Cardiac fibroblast (primary cell): ENCODE data around the gene PDK4.
A peak's percentile ranks its signal among the peaks of the same experiment; 100 is the strongest.

Experiments
- DNase-seq, 2 donors: peaks; one replicate each; pipeline versions ENCODE4 v3.0.0 to v3.0.0-alpha.2; 2010; ENCODE audit warnings: low read depth in 2 of 2
- H3K4me3 ChIP-seq, 2 donors: replicated peaks in 1 of 2; 1 replicate in 1 of 2; 2 replicates in 1 of 2; pipeline ENCODE4 v1.5.1; 2011; ENCODE audit warnings: low read depth in 2 of 2, low read length in 2 of 2, mild to moderate bottlenecking in 2 of 2, moderate library complexity in 1 of 2
- CTCF ChIP-seq: IDR thresholded peaks from one replicate; pipeline ENCODE4 v1.5.1; 2011; ENCODE audit warnings: low read depth, mild to moderate bottlenecking, low read length, inconsistent platforms

Gene PDK4

GRCh38 chr7:95619517-95619916 is 23.2 kb upstream of the PDK4 start:
- no peak for TF ChIP-seq CTCF
- no peak overlapping the region for H3K4me3 ChIP-seq
- no peak for DNase-seq

- no peak for DNase-seq
- TF ChIP-seq CTCF: no peak
Observed at GRCh38 chr7:95614442-95614940, 18.2 kb upstream of the PDK4 start.

GRCh38 chr7:95611224-95611623 is 14.9 kb upstream of the PDK4 start:
- no peak for DNase-seq
- no peak overlapping the region for H3K4me3 ChIP-seq
- no peak for TF ChIP-seq CTCF

More at GRCh38 chr7:95614442-95614940, 18.2 kb upstream of the PDK4 start:
- H3K4me3 ChIP-seq: no peak overlapping the region

GRCh38 chr7:95609277-95609971 is 13.1 kb upstream of the PDK4 start:
- no peak for TF ChIP-seq CTCF
- DNase-seq: peak; percentile 59 to 83
- H3K4me3 ChIP-seq: no peak overlapping the region

GRCh38 chr7:95608359-95609173 is 12.2 kb upstream of the PDK4 start:
- no peak overlapping the region for H3K4me3 ChIP-seq
- TF ChIP-seq CTCF: no peak
- DNase-seq: peak; percentile 96 to 99

GRCh38 chr7:95607561-95607960 is 11.2 kb upstream of the PDK4 start:
- TF ChIP-seq CTCF: no peak
- DNase-seq: peak in 1 of 2 donors; percentile 11
- H3K4me3 ChIP-seq: no peak overlapping the region
